NCI-H187 treated with DMSO at 0.1 percent for 48 hours (cell line): ENCODE results near the gene ATXN1.

Source experiments
- DNase-seq: peaks from one replicate; lab custom pipeline; 2025; lab: John Stamatoyannopoulos, UW

The ATXN1 gene

DNA sequence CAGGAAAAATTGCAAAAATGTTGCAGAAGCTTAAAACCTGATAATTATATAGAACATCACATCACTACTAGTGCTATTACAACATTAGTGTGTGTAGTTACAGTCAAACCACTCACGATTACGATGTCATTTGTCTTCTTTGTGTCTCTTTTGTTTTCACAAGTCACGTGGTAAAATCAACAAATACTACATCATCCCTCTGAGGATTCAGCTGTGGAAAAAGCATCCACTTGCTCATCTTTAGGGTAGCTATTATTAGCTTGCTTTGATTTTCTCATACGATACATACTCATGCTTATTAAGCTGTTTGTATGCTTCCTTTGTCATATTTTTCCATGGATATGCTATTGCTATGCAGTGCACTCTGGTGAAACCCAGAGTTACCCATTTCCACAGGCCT is 22.2 kb upstream of the ATXN1 start:
- no peak for DNase-seq

DNA sequence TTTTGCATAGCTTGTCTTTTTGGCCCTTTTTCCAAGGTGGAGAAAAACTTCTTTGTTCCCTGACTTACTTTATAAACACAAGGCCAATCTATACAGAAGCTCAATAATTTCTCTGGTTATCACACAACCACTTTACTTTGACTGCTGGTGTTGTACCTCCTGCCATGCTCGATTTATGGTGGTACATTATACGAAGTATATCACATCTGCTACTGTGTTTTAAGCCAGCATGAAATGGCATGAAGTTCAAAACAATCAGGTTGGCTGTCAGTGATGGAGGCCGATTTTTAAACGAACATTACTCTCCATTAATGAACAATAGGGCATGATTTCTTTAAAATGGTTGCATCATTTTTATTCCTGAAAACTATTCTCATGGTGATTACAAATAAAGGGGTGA is 21.0 kb upstream of the ATXN1 start:
- no peak for DNase-seq

DNA sequence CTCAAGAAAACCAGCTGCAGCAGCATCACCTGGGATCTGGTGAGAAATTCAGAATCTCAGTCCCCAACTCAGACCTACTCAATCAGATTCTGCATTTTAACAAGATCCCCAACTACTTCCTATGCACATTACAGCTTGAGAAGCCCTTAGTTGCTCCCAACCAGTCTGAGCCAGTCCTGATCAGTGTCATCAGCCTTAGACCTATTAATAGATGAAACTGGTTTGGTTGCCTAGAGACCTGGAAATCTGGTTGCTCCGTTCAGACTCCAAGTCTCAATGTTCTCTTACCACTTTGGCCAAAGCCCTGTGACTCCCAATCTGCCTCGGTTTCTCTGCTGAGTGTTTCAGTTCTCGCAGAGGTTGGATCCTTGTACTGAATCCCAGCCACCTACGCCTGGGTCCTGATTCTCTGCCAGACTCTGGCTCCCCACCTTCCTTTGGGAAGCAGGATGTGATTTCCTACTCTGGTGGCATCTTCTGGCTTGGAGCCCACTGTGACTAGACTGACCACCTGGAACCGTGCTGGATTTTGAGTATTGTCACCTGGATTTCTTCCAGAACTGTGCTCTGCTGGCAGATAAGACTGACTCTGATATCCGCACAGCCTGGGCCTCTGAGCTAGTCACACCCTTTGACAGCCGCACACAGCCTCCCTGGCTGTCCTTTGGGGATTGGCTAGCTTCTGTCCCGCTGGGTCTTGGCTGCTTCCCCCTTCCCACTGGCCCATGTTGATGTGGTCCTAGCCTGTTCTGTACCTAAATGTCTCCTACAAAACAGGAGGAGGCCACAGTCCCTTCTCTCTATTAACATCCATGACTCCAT is 20.3 kb upstream of the ATXN1 start:
- no peak for DNase-seq

DNA sequence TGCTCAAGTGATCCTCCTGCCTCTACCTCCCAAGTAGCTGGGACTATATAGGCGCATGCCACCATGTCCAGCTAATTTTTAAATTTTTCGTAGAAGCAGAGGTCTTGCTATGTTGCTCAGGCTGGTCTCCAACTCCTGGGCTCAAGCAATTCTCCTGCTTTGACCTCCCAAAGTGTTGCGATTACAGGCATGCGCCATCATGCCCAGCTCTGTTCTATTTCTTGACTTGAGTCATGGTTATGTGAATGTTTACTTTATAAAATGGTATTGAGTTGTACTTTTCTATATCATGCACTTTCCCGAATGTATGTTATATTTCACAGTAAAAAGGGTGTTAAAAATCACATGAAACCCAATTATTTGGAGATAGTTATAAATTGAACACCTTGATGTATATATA is 17.3 kb upstream of the ATXN1 start:
- no peak for DNase-seq

DNA sequence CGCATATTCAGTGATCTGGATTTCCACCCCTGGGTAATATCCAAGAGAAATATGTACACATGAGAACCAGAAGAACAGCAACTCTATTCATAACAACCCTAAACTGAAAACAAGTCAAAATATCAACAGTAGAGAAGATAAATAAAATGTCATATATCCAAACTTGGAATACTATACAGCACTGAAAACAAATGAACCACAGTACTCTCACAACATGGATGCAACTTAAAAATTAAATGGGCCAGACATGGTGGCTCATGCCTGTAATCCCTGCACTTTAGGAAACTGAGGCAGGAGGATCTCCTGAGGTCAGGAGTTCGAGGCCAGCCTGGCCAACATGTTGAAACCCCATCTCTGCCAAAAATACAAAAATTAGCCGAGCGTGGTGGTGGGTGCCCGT is 16.5 kb upstream of the ATXN1 start:
- DNase-seq: no peak

DNA sequence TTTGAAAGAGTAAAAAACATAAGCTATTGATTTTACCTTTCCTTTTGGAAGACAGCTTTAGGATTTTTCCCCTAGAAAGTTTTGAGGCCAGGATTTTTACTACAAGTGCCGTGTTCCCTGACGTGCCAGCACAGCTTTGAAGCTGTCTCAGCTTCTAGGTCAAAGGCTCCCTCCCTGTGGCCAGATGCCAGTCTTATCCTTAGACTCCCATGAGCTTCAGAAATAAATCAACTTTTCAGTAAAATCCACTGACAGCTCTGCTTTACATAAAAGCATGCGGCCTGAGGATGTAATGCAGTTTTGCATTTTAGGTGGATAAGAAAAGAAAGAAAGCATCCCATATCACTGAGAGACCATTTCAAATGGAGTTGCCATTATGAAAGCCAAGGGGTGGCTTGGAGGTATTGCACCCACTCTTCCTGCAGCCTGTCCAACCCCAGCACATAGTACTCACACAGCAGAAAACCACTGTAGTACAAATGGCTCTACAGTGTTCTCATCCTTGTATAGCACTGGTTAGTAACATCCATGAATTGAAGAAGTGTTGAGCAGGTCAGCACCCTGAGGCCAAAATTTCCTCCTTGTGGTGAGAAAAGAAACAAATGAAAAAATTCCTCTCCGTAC is 15.2 kb upstream of the ATXN1 start:
- DNase-seq: no peak

DNA sequence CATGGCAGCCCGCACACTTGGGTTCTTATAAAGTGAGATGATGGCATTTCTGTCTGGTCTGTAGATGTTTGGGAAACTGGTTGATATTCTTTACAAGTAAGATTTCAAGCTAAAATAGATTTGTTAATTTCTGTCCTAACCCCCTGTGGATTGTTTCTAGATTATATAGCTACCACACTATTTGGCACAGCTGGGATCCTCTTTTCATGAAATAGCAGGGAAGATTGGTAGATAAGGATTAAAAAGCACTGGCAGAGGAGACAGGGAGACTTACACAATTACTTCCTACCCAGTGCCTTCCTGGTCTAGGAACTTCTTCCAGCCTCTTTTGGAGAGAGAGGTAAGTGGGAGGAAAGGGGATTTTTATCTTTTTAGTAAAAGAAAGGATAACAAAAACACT is 13.2 kb upstream of the ATXN1 start:
- no peak for DNase-seq

DNA sequence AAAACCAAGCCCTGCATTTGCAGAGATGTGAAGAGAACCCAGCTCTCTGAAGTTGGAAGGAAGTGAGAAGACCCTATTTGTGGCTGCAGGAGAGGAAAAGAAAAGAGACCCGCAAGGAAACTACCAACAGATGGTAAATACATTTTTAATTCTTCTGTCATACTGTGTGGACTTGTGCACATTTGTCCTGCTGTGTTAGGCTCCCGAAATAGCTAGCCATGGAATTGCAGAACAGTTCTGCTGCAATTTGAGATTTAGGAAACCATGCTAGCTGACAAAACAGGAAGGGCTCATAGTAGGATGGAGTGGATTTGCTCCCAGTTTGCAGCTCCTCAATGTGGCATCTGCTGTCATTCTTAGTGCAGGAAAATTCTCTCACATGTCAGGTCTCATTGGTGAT is 12.1 kb upstream of the ATXN1 start:
- no peak for DNase-seq

DNA sequence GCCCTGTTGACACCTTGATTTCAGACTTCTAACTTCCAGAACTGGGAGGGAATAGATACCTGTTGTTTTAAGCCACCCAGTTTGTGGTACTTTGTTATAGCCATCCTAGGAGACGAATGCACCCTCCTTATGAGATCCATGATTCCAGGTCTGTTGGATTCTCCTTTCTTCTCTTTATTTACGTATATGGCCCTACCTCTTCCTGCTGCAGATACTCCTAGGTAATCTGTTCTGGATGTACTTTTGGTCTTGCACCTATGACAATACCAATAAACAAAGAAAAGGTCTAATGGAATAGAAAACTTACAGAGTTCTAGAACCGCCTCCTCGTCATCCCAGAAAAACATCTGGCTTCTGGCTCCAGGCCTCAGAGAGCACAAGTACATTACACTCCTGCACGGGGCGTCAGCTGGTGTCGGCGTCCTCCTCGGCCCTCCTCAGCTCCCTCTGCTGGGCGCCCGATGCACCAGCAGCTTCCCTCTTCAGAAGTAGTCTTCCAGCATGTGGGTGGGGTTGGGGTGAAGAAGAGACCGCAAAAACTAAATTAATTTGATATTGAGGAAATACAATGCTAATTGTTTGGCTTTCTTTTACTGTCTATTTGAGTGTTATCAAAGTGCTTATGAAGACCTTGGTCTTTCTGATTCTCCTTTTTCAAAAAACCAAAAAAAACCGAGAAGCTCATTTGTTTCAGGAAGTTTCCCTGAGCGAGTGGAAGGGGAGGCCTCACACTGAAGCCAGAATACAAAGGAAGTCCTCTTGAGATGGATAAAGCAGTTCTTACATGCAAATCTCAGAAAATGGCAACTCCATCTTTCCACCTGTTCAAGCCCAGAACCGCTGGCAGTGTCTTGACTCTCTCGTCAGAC is 9.7 kb upstream of the ATXN1 start:
- peak; percentile 21 for DNase-seq

DNA sequence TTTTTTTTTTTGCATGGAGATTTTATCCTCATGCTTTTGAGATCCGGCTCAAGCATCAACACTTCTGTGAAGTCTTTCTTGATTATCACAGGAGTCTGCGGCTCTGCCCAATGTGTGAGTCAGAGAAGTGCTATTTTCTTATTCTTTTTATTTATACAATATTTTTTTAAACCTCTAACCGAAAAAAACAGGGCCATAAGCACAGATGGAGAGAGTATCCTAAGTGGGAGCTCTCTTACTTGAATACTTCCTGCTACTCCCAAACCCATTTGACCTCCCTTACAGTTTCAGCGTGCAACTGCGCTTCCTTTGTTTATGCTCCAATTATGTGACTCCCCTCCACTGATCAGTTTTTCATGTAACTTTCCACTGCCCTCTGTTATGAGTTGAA is 8.7 kb upstream of the ATXN1 start:
- no peak for DNase-seq

DNA sequence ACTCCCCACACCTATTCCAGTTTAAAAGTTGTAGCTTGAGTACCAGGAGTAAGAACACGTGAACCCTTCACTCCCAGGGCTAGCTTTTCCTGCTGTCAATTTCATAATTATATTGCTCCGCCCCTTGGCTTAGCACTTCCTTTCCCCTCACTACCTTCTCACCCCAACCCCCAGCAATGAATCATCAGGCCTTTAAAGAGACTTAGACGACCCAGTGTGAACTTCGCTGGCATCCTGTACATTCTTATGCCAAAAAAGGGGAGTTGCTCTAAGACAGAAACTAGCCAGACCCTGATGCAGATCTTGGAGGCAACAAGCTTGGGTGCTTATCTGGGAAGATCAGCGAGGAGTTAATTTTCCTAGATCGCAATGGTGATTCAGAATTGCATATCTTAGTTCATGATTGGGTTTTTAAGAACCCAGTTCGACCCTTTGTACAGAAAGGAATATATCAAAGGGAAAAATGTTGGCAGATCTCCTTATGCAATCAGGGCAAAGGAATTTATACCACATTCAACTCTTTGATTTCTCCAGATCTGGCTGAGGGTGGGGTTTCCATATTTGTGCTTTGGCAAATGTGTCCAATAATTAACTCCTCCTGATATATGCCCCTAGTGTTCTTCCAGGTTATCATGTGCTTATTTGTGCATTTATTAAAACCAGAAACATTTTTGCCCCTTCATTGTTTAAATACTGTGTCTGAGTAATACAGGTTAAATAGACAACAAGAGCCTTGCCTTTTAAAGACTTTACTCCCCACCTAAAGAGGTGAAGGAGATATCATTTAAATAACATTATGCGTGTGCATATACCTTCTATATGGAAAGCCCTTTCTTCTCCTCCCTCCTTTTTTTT is 8.1 kb upstream of the ATXN1 start:
- DNase-seq: no peak

DNA sequence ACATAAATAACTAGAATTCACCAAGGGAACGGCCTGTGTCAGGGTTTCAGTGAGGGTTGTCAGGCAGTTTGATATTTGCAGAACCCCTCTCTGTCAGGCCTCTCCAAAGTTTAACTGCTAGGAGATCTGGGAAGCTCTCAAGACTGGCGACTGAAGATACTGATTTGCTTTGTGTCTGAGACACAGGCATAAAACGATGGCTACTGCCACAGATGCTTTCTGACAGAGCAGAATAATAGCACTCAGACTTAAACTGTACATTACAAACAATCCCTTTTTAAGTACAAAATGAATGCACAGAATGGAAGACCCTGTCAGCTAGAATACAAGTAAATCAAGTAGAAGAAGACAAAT is 7.2 kb upstream of the ATXN1 start:
- DNase-seq: no peak

DNA sequence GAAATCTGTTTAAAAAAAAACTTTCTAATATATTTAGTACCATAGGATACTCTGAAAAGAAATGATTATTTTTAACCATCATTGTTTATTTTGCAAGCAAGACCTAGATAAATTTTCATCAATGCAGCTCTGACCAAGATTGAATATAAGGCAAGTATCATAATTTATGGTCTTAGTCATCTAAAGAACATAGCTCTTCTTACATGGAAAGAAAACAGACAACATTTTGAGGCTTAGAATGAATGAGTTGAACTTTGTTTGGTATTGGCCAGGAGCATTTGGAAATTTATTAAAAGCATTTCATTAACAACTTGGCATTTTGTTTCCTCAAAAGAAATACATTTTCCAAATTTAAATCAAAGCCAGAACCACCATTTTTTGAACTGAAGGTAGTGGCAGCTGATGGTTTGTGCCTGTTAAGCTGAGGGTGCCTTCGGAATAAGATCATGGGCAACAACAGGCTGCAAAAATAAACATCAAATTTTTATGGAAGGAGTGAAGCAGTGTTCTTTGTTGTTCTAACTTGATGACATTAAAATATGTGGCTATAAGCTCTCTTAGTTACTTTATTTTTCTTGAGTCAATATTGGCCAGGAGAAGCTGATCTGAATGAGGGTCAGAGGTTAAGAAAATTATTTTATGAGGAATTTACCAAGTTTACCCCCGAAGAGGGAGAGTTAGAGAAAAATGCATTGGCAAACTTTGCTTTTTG is 6.7 kb upstream of the ATXN1 start:
- no peak for DNase-seq

DNA sequence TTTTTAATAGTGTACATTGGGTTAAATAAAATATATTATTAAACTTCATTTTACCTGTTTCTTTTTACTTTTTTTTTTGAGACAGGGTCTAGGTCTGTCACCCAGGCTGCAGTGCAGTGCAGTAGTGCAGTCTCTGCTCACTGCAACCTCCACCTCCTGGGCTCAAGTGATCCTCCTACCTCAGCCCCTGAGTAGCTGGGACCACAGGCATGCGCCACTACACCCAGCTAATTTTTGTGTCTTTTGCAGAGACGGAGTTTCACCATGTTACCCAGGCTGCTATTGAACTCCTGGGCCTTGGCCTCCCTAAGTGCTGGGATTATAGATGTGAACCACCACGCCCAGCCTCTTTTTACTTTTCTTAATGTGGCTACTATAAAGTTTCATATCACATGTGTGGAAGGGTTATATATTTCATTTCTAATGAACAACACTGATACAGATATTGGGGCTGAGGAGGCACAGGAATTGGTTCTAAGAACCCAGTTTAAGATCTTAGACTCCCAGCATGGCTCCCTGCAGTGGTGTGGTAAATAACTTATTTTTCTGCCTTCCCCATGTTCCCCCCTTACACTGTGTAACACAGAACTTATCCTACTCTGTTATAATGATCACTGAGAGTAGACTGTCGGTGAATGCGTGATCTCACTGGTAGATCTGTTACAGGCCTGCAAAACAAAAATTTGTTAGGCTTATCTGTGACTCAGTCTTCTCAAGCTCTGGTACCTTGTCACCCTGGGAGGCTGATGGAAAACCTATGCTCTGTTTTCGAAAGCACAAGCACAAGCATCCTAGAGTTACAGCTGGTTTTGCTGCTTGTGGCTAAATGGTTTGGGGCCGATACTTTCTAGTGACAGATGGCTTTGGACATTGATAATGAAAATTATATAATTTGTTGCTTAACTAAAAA is 5.8 kb upstream of the ATXN1 start:
- no peak for DNase-seq

DNA sequence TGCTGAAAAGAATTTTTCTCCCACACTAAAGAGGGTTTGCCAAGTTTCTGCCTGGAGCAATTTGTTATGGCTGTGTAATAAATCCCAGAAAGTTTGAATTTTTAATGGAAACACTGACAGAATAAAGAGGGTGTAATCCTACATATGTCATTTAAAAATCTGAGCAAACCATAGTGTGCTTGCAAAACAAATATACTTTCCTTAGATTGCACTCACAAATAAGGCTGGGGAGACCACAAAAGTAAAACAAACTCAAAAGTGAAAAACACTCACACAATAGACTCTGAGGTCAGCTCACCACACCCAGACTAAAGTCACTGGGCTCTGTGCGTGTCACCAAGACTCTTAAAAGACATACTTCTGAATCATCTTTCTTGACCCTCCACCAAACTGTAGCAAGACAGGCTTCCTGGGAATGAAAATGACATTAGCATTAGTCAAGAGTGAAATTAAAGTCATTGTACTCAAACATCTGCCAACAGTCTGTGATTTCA is 4.8 kb upstream of the ATXN1 start:
- no peak for DNase-seq

DNA sequence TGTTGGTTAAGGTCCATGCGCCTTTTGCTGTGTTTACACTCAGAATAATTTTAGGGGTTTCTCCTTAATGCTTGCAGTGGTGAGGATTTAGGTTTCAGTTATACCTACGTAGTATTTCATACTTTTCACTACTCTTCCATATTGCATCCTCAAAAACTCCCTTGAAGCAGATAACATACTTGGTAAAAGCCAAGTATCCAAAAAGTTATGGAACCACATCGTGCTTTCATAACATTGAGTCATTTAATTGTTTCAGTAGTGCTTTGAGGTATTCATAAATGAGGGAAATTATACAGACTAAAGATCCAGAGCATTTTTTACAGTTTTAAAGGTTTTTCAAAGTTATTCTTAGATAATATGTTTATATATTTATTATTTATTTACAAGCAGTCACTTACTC is 4.0 kb upstream of the ATXN1 start:
- DNase-seq: no peak

DNA sequence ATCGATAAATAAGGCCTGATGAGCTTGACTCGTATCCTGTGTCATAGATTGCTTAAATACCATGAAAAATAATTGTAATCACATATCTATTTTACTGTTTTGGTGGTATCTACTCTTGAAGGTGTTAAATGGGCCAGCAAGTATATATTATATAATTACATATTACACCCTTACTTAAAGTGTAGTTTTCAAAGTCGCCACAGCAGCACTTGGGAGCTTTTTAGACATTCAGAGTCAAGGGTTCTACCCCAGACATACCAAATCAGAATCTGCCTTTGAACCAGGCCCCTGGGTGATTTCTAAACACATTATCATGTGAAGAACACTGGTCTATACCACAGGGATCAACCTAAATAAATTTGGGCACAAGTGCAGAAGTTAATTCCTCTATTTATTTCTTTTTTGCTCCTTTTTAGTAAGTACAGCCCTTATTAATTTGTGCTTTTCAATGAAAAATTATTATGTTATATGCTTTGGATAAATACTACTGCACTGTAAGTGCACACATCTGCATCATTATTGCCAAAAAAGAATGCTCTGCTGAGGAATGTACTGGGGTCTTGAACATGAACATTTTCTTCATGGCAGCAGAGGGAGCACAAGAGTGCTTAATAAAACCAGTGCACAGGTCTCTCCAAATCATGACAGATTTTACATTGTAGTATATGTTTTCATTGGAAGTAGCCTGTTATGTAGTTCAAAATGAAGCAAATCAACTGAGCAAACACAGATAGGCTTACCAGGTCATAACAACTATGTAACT is 3.1 kb upstream of the ATXN1 start:
- no peak for DNase-seq

DNA sequence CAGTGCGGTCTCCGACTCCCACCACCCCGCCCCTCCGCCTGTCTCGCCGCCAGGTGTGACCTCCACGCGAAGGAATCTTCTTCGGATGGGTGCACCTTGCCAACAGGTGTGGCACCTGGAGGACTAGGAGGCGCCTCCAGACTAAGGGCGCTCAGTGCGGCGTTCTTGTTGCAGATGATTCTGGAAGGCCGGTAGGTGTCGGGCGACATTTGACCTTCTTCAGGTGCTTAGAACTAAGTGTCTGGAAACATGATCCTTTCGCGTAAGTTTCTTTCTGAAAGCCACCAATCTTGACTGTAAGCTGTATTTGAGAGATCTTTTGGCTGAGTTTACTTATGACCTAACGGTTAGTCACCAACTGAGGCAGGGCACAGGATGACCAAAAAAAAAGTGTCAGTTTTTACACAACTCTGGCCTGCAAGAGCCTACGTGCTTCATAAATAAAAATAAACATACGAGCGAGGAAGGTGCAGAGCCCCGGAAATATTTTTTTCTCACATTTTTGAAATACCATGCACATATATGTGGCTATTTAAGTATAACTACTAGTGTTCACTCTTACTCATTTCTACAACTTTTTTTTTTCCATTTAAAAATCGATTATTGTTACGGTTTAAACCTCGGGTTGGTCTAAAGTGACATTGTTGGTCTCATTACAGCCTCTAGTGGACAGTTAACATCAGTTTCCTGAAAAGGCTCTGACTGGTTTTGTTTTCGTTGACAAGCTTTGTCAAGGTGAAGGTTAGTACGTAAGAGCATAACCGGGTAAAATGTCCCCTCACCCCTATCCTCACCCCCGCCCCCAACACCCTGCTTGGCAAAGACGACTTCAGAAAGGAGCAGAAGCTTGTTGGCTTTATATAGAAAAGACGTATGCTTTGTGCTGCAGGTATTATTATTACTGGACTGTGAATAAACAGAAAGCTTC is 1.6 kb upstream of the ATXN1 start:
- DNase-seq: peak; percentile 31

DNA sequence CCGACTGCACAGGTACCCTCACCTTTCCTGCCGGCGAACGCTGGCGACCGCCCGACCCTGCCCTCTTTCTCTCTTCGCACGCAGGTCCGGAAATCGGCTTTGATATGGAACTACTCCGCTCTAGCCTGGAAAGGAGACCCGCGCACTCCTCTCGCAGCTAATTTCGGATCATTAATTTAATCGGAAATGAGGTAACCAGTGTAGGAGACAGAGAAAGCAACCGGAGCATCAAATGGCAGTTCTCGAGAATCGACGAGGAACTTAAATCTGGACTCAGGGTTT is 949 bp upstream of the ATXN1 start:
- DNase-seq: no peak
